Measurements from ENCODE around the gene CASKIN1. TPM values are rescaled to one million over a fixed set of nuclear protein-coding genes. Genes with fewer than 3 reads are reported as not detected.

Gene CASKIN1
- total RNA-seq, 1 experiment from 2014 or later, result 4.5 TPM

DNA sequence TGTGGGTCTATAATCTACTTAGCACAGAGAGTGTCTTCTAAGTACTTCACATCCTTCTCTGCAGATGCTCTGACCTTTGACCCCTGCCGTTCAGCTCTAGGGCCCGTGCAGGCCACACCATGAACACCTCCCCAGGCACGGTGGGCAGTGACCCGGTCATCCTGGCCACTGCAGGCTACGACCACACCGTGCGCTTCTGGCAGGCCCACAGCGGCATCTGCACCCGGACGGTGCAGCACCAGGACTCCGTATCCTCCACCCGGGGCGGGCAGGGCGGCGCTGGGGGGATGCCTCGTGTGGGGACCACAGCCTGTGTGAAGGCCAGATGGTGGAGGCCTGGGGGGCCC is 9.5 kb upstream of the CASKIN1 start:
- DNase-seq (ENCODE audit: low read depth, low spot score) (no peak), ATAC-seq (peak; percentile 22)
- Histone ChIP-seq H3K9me3 (ENCODE audit: control insufficient read depth, insufficient read depth, low read depth, low read length) (no peaks in the 10 kb centered on the region), H3K4me3 (ENCODE audit: low read depth in 2 of 2, low read length in 2 of 2) (peak overlapping the region; percentile 61 to 73), H3K27me3 (ENCODE audit: control insufficient read depth, insufficient read depth, low read length) (no peaks in the 10 kb centered on the region), H3K4me1 (ENCODE audit: control insufficient read depth, insufficient read depth, low read length) (peaks cover 17% of the 10 kb centered on the region), H3K36me3 (ENCODE audit: control insufficient read depth, insufficient read depth, low read length) (no peaks in the 10 kb centered on the region; the same call in 1 of the 2 replicates), H3K27ac (ENCODE audit: low read length) (peak overlapping the region; percentile 91)
- in situ Hi-C loops (cut with HindIII; ENCODE audit: low pct_unique_long_range_greater_than_20kb, low sequenced_read_pairs) (no loop called here), intact Hi-C loops (cut with micrococcal nuclease; ENCODE audit: unreplicated experiment) (no loop called here)
- TF ChIP-seq TCF7L2 (IDR thresholded peaks at IDR 0.05; ENCODE audit: low read depth, low read length) (no peak), SIN3A (IDR thresholded peaks at IDR 0.05; ENCODE audit: borderline replicate concordance, insufficient read depth, low read depth, low read length) (no peak), POLR2AphosphoS5 (IDR thresholded peaks at IDR 0.05; ENCODE audit: low read depth, low read length) (no peak)
- TF ChIP-seq, protein P1, sequence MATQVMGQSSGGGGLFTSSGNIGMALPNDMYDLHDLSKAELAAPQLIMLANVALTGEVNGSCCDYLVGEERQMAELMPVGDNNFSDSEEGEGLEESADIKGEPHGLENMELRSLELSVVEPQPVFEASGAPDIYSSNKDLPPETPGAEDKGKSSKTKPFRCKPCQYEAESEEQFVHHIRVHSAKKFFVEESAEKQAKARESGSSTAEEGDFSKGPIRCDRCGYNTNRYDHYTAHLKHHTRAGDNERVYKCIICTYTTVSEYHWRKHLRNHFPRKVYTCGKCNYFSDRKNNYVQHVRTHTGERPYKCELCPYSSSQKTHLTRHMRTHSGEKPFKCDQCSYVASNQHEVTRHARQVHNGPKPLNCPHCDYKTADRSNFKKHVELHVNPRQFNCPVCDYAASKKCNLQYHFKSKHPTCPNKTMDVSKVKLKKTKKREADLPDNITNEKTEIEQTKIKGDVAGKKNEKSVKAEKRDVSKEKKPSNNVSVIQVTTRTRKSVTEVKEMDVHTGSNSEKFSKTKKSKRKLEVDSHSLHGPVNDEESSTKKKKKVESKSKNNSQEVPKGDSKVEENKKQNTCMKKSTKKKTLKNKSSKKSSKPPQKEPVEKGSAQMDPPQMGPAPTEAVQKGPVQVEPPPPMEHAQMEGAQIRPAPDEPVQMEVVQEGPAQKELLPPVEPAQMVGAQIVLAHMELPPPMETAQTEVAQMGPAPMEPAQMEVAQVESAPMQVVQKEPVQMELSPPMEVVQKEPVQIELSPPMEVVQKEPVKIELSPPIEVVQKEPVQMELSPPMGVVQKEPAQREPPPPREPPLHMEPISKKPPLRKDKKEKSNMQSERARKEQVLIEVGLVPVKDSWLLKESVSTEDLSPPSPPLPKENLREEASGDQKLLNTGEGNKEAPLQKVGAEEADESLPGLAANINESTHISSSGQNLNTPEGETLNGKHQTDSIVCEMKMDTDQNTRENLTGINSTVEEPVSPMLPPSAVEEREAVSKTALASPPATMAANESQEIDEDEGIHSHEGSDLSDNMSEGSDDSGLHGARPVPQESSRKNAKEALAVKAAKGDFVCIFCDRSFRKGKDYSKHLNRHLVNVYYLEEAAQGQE (IDR thresholded peaks at IDR 0.05; ENCODE audit: insufficient read depth in 1 of 2, low read depth in 2 of 2, low read length in 1 of 2), result no peak
- TF ChIP-seq, protein P2, sequence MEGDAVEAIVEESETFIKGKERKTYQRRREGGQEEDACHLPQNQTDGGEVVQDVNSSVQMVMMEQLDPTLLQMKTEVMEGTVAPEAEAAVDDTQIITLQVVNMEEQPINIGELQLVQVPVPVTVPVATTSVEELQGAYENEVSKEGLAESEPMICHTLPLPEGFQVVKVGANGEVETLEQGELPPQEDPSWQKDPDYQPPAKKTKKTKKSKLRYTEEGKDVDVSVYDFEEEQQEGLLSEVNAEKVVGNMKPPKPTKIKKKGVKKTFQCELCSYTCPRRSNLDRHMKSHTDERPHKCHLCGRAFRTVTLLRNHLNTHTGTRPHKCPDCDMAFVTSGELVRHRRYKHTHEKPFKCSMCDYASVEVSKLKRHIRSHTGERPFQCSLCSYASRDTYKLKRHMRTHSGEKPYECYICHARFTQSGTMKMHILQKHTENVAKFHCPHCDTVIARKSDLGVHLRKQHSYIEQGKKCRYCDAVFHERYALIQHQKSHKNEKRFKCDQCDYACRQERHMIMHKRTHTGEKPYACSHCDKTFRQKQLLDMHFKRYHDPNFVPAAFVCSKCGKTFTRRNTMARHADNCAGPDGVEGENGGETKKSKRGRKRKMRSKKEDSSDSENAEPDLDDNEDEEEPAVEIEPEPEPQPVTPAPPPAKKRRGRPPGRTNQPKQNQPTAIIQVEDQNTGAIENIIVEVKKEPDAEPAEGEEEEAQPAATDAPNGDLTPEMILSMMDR (IDR thresholded peaks at IDR 0.05), result no peak
- ChIA-PET CTCF (no interaction called here), POLR2A (no interaction called here)
- no TSS peak for BruUV-seq (replicated peaks)

DNA sequence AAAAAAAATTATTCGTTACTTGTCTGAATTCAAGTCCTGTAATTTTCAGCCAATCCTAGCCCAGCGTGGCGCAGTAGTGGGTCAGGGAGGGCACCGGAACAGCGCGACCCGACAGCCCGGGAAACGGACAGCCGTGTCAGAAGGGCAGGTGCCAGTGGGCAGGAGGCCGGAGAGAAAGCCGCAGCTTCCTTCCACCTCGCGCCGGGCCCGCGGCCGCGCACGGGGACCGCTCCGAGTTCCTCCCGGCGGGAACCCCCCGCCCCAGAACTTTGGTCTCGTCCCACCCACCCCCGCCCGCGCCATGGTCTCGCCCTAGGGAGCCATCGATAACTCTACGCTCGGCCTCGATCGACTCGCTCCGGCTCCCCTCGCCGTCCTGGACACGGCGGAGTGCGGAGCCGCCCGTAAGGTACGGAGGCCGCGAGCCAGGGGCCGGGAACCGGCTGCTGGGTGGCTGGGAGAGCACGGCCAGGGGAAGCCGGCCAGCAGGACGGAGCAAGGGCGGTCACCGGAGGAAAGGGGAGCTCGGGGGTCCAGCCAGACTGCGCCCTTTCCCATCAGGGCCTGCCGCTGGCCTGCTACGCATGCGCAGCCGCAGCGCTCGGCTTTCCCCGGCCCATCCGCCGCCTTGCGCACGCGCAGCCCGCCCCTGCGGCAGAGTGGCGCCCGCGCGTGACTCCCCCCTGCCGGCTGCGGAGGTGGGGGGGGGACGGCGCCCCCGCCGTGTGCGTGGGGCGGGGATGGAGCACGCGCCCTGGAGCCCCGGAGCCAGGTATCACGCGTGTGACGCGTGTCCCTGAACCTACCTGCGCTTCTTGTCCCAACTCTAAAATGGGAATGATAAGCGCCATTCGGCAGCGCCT is 8.9 kb upstream of the CASKIN1 start, which contains the start of gene MLST8:
Gene MLST8, plus strand, starts transcription at position 351 of the 863 bp plus-strand sequence. CDS start 632 bp downstream, outside the sequence.
- H3K36me3 ChIP-seq (ENCODE audit: control insufficient read depth, insufficient read depth, low read length), result no peaks in the 10 kb centered on the region; the same call in 1 of the 2 replicates
- intact Hi-C loops (cut with micrococcal nuclease; ENCODE audit: unreplicated experiment), result no loop called here
- peak; percentile 81 for ATAC-seq
- peak within 1 kb of the TSS; percentile 61 to 73 for H3K4me3 ChIP-seq (ENCODE audit: low read depth in 2 of 2, low read length in 2 of 2)
- CTCF ChIA-PET, result no interaction called here
- in situ Hi-C loops (cut with HindIII; ENCODE audit: low pct_unique_long_range_greater_than_20kb, low sequenced_read_pairs), result no loop called here
- no peaks in the 10 kb centered on the region for H3K27me3 ChIP-seq (ENCODE audit: control insufficient read depth, insufficient read depth, low read length)
- DNase-seq (ENCODE audit: low read depth, low spot score), result no peak
- peaks cover 11% of the 10 kb centered on the region for H3K4me1 ChIP-seq (ENCODE audit: control insufficient read depth, insufficient read depth, low read length)
- peak within 1 kb of the TSS; percentile 93 for H3K27ac ChIP-seq (ENCODE audit: low read length)
- POLR2A ChIA-PET, result interaction anchor here (0.6 kb wide), 1 partner anchor 24 kb away, joined by 5 read pairs; no protein-coding TSS in a partner anchor
- no TSS peak for BruUV-seq (replicated peaks)
- no peaks in the 10 kb centered on the region for H3K9me3 ChIP-seq (ENCODE audit: control insufficient read depth, insufficient read depth, low read depth, low read length)
- TF ChIP-seq POLR2AphosphoS5 (IDR thresholded peaks at IDR 0.05; ENCODE audit: low read depth, low read length) (peak; percentile 90), TCF7L2 (IDR thresholded peaks at IDR 0.05; ENCODE audit: low read depth, low read length) (0 out of 2 replicates have a peak, but pooled peaks have one; percentile 14), SIN3A (IDR thresholded peaks at IDR 0.05; ENCODE audit: borderline replicate concordance, insufficient read depth, low read depth, low read length) (0 out of 2 replicates have a peak, but pooled peaks have one; percentile 55)
- TF ChIP-seq, protein P1 (IDR thresholded peaks at IDR 0.05; ENCODE audit: insufficient read depth in 1 of 2, low read depth in 2 of 2, low read length in 1 of 2), result no peak
- TF ChIP-seq, protein P2 (IDR thresholded peaks at IDR 0.05), result no peak

All from Panc1 (cell line).